GM12865 (cell line): ENCODE measurements around the gene LRRC8C.

Experiments used
- DNase-seq: peaks from one replicate; pipeline ENCODE4 v3.0.0; 2010; ENCODE audit warnings: low read depth
- H3K4me3 ChIP-seq: 2 replicates; pipeline ENCODE4 v1.5.1; 2011; ENCODE audit warnings: mild to moderate bottlenecking, low read depth, low read length, control low read depth
- TF ChIP-seq, protein P1 (sequence below): IDR thresholded peaks from 2 replicates; pipeline ENCODE4 v1.5.1; 2011; ENCODE audit warnings: low read length, control low read depth, low read depth, inconsistent platforms; ENCODE audit not compliant: insufficient read depth; ENCODE audit errors: missing control alignments

The LRRC8C gene

GRCh38 chr1:89644119-89644814 lies 11.3 kb downstream of the LRRC8C start:
- TF ChIP-seq, protein P1, sequence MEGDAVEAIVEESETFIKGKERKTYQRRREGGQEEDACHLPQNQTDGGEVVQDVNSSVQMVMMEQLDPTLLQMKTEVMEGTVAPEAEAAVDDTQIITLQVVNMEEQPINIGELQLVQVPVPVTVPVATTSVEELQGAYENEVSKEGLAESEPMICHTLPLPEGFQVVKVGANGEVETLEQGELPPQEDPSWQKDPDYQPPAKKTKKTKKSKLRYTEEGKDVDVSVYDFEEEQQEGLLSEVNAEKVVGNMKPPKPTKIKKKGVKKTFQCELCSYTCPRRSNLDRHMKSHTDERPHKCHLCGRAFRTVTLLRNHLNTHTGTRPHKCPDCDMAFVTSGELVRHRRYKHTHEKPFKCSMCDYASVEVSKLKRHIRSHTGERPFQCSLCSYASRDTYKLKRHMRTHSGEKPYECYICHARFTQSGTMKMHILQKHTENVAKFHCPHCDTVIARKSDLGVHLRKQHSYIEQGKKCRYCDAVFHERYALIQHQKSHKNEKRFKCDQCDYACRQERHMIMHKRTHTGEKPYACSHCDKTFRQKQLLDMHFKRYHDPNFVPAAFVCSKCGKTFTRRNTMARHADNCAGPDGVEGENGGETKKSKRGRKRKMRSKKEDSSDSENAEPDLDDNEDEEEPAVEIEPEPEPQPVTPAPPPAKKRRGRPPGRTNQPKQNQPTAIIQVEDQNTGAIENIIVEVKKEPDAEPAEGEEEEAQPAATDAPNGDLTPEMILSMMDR = no peak
- DNase-seq = no peak
- no peak overlapping the region for H3K4me3 ChIP-seq

DNA sequence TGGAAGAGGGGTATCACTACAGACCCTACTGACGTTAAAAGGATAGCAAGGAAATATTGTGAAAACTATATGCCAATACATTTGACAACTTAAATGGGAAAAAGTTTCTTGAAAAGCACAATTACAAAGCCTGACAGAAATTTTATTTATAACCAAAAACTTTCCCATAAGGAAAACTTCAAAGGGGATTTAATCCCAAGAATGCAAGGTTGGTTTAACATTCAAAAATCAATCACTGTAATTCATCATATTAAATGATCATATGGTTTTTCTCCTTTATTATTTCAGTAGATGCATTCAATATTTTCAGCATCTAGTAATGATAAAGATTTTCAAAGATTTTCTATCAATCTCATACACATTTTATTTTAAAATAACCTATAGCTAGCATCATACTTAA lies 13.3 kb downstream of the LRRC8C start:
- no peak for DNase-seq
- no peak overlapping the region for H3K4me3 ChIP-seq
- TF ChIP-seq, protein P1 = no peak

- DNase-seq = peak; percentile 44
- no peak overlapping the region for H3K4me3 ChIP-seq
- TF ChIP-seq, protein P1 = no peak
These were observed 16.9 kb downstream of the LRRC8C start for GRCh38 chr1:89649783-89650182.

DNA sequence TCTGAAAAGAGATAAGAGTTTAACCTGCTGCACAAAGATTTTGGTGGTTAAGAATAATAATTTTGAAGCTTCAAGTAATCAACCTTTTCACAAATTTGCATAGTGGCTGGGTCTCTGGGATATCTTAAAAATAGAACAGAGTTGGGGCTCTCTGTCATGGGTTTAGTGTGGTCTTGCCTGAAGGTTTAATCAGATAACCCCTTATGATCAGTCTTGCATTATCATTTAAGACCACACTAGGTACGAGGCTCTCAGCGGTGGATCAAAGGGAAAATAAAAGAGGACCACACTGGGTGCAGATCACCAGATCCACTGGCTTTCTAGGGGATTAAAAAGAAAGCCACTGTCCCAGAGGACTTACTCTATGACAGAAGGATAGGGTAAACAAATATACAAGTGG lies 19.5 kb downstream of the LRRC8C start:
- DNase-seq = no peak
- TF ChIP-seq, protein P1 = no peak
- H3K4me3 ChIP-seq = no peak overlapping the region

- no peak overlapping the region for H3K4me3 ChIP-seq
- TF ChIP-seq, protein P1 = no peak
- peak; percentile 84 for DNase-seq
These were observed 25.0 kb downstream of the LRRC8C start for GRCh38 chr1:89657886-89658285.

DNA sequence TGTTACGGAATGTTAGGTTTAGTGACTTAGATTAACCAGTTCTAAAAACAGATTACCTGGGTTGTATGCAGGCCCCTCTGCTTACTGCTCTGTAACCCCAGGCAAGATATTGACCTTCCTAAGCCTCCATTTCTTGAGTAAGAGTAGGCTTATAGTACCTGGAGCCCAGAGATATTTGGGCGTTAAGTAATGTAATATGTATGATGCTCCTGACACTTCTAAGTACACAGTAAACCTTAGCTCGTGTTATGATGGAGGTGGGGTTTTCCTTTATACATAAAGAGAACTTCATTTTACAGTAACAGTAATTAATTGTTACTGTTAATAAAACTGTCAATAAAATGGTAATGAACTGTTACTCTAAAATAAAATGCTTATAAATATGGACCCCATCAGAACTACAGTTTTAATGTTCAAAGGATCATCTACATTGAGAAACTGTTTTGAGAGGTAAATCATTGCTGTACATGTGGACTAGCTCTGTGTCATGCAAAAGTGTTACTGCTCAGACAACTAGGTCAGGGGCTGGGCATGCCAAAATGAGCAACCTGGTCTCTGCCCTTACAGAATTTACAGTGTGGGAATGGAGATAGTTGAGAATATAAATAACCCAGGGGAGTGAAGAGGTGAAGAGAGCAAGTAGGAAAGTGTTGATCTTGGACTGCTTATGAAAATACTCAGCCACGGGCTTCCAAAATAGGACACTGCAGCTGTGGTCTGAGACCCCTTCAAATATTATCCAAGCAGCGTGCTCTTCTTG lies 26.6 kb downstream of the LRRC8C start:
- no peak for DNase-seq
- no peak overlapping the region for H3K4me3 ChIP-seq
- TF ChIP-seq, protein P1 = no peak
